GM12873 (cell line): Measurements from ENCODE around the gene KCNQ1.

Source experiments
- CTCF ChIP-seq: IDR thresholded peaks from 2 replicates; pipeline ENCODE4 v1.5.1; 2012; ENCODE audit warnings: low read depth, mild to moderate bottlenecking, moderate library complexity, low read length, control low read depth; ENCODE audit not compliant: insufficient read depth; ENCODE audit errors: missing control alignments

KCNQ1 gene

DNA sequence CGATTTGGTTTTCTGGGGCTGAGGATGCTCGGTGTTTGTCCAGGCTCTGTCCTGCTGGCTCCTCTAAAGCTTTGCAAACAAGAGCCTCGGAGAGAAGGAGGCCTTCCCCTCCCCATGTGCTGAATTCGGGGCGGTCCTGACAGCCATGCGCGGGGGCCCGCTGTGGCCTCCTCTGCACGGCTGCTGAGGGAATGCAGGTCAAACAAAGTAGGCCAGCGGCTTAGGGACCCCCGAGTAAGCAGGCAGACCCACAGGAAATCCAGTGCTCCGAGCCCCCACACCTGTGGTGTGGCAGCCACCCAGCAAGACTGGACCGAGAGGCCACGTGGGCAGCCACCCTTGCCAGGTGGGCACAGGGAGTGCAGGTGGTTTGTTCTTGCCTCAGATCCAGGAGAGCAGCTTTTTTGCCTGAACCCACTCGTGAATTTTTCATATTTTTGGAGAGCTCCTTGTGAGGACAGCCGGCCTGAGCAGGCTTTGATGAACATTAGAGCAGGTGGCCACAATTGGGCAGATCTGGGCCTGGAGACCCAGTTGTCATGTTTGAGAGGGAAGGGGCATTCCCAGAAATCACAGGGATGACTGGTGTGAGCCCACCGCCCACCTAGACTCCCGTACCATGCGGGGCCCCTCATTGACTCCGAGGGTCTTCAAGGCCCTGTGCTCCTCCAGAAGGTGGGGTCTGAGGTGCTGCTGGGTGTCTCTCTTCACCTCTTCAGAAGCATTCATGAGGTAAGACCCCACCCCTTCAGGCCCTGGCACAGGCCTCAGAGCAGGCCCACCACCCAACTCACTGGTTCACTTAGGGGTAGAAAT is 298.0 kb downstream of the KCNQ1 start:
- no peak for TF ChIP-seq CTCF

GRCh38 chr11:2743427-2744110 is 298.8 kb downstream of the KCNQ1 start:
- no peak for TF ChIP-seq CTCF

- no peak for TF ChIP-seq CTCF
Measured at GRCh38 chr11:2744166-2744565, 299.4 kb downstream of the KCNQ1 start.

DNA sequence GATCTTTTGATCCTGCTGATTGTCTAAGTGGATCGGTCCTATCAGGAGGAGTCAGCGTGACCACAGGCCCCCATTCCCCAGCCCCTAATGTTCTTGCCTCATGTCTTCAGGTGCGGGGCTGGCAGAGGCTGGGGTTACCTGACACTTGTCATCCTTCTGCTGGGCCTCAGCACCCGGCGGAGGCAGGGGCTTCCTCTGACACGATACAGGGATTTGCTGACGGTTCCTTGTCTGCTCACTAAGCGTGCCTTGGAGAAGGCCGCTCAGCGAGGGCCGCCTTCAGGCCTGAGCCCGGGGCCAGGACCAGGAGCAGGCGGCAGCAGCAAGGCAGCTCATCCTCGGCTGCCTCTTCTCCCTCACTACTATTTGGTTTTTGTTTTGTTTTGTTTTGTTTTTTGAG is 300.7 kb downstream of the KCNQ1 start:
- TF ChIP-seq CTCF, result no peak

GRCh38 chr11:2746401-2747247 is 301.8 kb downstream of the KCNQ1 start:
- no peak for TF ChIP-seq CTCF

DNA sequence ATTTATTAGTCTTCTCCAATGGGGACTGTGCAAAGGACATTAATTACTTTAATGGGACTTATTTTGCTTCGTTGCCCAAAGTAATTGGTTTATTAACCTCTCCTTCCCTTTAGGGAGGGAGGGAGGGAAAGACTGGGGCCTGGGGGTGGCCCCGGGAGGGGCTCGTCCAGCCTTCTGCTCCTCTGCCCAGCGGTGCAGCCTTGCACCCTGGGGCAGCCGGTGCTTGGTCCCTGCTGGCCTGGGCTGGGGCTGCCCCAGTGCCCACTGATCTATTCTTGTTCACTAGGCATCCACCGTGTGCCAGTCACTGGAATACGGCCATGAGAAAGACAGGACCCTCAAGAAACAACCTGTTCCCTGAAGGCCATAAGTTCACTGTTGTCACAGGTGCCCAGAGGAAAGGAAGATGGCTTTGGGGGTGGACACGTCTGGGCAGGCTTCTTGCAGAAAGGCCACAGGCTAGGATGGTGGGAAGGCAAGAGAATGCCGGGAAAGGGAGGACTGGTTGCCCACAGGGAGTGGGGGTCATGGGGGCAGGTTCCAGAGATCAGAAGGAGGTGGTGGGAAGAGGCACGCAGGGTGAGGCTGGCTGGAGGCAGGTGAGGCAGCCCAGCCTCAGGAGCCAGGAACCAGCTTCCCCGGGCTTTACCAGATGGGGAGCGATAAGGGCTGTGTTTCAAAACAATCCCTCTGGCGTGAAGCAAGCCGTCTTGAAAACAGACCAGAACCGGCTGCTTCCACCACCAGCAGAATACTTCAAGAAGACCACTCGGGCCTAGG is 302.6 kb downstream of the KCNQ1 start:
- TF ChIP-seq CTCF, result no peak
